ENCODE measurements around the gene ZNF121.
"Not testable (repeated sequence)": the region's sequence is repeated elsewhere in the genome, so short reads cannot be mapped to it uniquely, and the experiment has no call there.

The ZNF121 gene

GRCh38 chr19:9584073-9584833 is at the start of gene ZNF121:
ZNF121 (minus strand) TSS chr19:9584504; CDS start chr19:9568097, 16,407 bp downstream.
- DNase-seq (ENCODE audit: low read depth): peak; percentile 72

GRCh38 chr19:9627856-9628255 is 43.6 kb upstream of the ZNF121 start:
- DNase-seq (ENCODE audit: low read depth): no peak

GRCh38 chr19:9622531-9622930 is 38.2 kb upstream of the ZNF121 start:
- no peak for DNase-seq (ENCODE audit: low read depth)

DNA sequence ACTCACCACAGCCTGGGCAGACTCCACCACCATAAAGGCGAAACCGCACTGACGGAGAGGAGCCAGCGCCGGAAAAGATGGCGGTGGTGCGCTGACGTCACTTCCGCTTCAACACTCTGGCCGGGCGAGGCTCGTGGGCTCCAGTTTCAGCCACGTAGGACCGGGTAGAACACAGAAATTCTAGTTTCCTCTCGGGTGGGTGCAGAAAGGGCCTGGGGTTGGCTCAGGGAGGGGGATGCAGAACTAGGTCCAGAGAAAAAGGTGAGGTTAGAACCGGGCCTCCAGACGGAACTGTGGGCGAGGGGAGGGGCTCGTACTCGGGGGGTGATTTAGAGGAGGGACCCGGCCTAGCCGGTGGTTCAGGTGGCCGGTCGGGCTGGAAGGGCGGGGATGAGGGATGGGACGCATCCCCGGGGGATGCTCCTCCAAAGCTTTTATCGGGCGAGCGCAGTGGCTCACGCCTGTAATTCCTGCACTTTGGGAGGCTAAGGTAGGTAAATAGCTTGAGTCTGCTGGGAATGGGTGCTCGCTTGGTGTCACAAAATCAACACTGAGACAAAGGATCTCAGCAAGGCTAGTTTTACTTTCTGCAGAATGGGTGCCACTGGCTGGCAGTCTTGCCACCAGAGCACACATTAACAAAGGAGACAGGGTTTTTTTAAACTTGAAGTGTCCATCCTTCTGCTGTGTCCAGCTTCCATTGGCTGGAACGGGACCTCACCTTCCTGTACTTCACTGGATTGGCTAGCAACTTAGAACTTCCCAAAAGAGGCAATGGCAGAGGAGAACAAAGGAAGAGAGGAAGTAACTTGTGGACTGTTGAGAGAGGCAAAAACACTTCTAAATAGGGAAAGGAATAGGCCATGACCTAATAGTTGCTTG is 37.1 kb upstream of the ZNF121 start, which contains the start of gene ZNF561:
Gene ZNF561 (minus strand): TSS at position 77 of the 882 bp plus-strand sequence. CDS start 1,776 bp downstream, outside the sequence.
- DNase-seq (ENCODE audit: low read depth): peak; percentile 75

DNA sequence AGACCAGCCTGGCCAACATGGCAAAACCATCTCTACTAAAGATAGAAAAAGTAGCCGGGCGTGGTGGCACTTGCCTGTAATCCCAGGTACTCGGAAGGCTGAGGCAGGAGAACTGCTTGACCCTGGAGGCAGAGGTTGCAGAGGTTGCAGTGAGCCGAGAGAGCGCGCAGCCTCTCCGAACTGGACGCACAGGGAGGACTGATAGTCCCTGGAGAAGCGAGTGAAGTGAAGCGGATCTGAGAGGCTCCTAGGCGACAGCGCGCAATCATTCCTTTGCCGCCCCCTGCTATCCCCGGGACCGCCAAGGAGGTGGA is 36.5 kb upstream of the ZNF121 start:
- DNase-seq (ENCODE audit: low read depth): no peak

- no peak for DNase-seq (ENCODE audit: low read depth)
Observed at GRCh38 chr19:9615844-9616243, 31.5 kb upstream of the ZNF121 start.

- DNase-seq (ENCODE audit: low read depth): no peak
Observed at GRCh38 chr19:9610484-9611113, 26.3 kb upstream of the ZNF121 start.

DNA sequence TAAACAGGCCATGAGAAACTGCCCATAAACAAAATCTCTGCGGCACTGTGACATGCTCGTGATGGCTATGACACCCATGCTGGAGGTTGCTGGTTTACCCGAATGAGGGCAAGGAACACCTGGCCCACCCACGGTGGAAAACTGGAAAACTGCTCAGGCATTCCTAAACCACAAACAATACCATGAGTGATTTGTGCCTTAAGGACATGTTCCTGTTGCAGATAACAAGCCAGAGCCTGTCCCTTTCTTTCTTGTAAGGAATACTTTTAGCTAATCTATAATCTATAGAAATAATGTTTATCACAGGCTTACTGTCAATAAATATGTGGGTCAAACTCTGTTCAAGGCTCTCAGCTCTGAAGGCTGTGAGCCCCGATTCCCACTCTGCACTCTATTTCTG is 24.6 kb upstream of the ZNF121 start:
- DNase-seq (ENCODE audit: low read depth): no peak

- DNase-seq (ENCODE audit: low read depth): no peak
Observed at GRCh38 chr19:9597027-9597426, 12.7 kb upstream of the ZNF121 start.

GRCh38 chr19:9586764-9587163 is 2.5 kb upstream of the ZNF121 start:
- DNase-seq (ENCODE audit: low read depth): no peak

DNA sequence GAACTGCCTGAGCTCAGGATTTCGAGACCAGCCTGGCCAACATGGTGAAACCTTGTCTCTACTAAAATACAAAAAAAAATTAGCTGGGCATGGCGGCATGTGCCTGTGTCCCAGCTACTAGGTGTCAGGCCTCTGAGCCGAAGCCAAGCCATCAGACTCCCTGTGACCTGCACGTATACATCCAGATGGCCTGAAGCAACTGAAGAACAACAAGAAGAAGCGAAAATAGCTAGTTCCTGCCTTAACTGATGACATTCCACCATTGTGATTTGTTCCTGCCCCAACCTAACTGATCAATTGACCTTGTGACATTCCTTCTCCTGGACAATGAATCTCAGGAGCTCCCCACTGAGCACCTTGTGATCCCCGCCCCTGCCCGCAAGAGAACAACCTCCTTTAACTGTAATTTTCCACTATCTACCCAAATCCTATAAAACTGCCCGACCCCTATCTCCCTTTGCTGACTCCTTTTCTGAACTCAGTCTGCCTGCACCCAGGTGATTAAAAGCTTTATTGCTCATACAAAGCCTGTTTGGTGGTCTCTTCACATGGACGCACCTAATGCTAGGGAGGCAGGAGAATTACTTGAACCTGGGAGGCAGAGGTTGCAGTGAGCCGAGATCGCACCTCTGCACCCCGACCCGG is 2.1 kb downstream of the ZNF121 start:
- not testable (repeated sequence) for DNase-seq (ENCODE audit: low read depth)

- DNase-seq (ENCODE audit: low read depth): no peak
Observed at GRCh38 chr19:9580728-9581127, 3.6 kb downstream of the ZNF121 start.

GRCh38 chr19:9570255-9570654 is 14.0 kb downstream of the ZNF121 start:
- no peak for DNase-seq (ENCODE audit: low read depth)

DNA sequence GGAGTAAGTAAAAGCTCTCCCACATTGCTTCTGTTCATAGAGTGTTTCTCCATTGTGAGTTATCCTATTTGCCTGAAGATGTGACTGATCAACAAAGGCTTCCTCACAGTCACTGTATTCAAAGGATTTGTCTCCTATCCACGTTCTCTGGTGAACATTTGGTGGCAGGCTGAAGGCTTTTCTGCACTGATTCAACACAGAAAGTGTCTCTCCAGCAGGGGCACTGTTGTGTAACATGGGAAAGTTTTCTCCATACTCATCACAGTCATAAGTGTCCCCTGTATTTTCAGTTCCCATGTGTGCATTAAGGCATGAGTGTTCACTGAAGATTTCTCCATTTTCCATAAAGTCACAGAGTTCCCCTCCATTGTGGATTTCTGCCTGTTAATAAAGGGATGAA is 17.6 kb downstream of the ZNF121 start:
- no peak for DNase-seq (ENCODE audit: low read depth)

DNA sequence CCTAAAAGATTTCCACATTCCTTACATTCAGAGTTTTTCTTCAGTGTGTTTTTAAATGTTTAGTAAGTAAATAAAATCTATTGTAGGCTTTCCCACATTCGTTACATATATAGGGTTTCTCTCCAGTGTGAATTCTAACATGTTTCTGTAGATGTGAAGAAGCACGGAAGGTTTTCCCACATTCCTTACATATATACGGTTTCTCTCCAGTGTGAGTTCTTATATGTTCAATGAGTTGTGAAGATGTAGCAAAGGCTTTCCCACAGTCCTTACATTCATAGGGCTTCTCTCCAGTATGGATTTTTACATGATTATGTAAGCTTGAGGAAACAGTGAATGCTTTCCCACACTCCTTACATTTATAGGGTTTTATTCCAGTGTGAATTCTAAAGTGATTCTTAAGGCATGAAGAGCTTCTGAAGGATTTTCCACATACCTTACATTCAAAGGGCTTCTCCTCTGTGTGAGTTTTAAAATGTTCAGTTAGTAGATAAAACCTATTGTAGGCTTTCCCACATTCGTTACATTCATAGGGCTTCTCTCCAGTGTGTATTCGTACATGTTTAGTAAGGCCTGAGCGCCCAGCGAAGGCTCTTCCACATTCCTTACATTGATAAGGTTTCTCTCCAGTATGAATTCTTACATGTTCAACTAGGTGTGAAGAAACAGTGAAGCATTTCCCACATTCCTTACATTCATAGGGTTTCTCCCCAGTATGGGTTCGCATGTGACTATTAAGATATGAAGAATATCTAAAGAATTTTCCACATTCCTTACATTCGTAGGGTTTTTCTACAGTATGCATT is 18.2 kb downstream of the ZNF121 start:
- no peak for DNase-seq (ENCODE audit: low read depth)

DNA sequence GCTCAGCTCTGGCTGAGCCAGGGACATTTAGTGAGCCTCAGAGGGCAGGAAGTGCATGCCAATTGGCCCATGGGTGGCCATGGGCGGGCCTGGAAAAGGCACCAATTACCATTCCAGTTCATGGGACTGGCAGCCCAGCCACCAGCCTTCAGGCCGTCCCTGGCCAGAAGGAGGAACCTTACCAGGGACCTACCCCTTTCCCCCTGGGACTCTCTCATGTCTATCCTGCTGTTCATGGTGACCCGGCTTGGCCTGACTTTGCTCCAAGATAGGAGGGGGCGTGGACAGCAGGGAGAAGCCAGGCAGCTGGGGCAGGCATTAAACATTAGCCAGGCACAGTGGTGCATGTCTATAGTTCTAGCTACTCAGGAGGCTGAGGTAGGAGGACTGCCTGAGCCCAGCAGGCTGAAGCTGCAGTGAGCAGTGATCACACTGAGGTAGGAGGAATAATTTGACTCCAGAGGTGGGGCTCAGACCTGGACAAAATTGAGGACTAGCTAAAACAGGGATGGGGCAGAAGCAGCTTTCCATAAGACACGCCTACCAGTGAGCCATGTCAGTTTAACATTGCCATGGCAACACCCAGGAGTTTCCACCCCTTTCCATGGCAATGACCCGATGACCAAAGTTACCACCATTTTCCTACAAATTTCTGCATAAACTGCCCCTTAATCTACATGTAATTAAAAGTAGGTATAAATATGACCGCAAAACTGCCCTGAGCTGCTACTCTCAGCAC is 31.6 kb downstream of the ZNF121 start:
- no peak for DNase-seq (ENCODE audit: low read depth)

- DNase-seq (ENCODE audit: low read depth): no peak
Observed at GRCh38 chr19:9547870-9548269, 36.4 kb downstream of the ZNF121 start.

DNA sequence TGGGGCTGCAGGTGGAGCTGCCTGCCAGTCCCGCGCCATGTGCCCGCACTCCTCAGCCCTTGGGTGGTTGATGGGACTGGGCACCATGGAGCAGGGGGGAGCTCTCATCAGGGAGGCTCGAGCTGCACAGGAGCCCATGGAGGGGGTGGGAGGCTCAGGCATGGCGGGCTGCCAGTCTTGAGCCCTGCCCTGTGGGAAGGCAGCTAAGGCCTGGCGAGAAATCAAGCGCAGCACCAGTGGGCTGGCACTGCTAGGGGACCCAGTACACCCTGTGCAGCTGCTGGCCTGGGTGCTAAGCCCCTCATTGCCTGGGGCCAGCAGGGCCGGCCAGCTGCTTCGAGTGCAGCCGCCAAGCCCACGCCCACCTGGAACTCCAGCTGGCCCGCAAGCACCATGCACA is 43.0 kb downstream of the ZNF121 start:
- DNase-seq (ENCODE audit: low read depth): not testable (repeated sequence)

- not testable (repeated sequence) for DNase-seq (ENCODE audit: low read depth)
Observed at GRCh38 chr19:9539921-9540320, 44.4 kb downstream of the ZNF121 start.

DNA sequence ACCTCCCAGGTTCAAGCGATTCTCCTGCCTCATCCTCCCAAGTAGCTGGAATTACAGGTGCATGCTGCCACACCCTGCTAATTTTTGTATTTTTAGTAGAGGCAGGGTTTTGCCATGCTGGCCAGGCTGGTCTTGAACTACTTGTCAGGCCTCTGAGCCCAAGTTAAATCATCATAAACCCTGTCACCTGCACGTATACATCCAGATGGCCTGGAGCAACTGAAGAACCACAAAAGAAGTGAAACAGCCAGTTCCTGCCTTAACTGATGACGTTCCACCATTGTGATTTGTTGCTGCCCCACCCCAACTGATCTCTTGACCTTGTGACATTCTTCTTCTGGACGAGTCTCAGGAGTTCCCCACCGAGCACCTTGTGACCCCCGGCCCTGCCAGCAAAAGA is 45.1 kb downstream of the ZNF121 start:
- not testable (repeated sequence) for DNase-seq (ENCODE audit: low read depth)
